Endothelial cell (in vitro differentiated cells): Measurements from ENCODE around the gene ZNF350. TPM values are rescaled to one million over a fixed set of nuclear protein-coding genes. Genes with fewer than 3 reads are reported as not detected.

Experiments used
- DNase-seq: peaks from one replicate; pipeline ENCODE4 v3.0.0; 2021; ENCODE audit warnings: low spot score
- H3K27ac Mint-ChIP-seq: one replicate; pipeline ENCODE4 v1.8.0; 2021; ENCODE audit warnings: mixed read lengths, inconsistent platforms; ENCODE audit not compliant: unreplicated experiment
- H3K27me3 Mint-ChIP-seq: one replicate; pipeline ENCODE4 v1.8.0; 2021; ENCODE audit warnings: mild to moderate bottlenecking, moderate library complexity, mixed read lengths, inconsistent platforms; ENCODE audit not compliant: unreplicated experiment
- H3K36me3 Mint-ChIP-seq: one replicate; pipeline ENCODE4 v1.8.0; 2021; ENCODE audit warnings: mild to moderate bottlenecking, low read depth, mixed read lengths, inconsistent platforms; ENCODE audit not compliant: unreplicated experiment
- H3K4me1 Mint-ChIP-seq: one replicate; pipeline ENCODE4 v1.8.0; 2021; ENCODE audit warnings: mild to moderate bottlenecking, mixed read lengths, inconsistent platforms; ENCODE audit not compliant: unreplicated experiment
- H3K4me3 Mint-ChIP-seq: one replicate; pipeline ENCODE4 v1.8.0; 2021; ENCODE audit warnings: mild to moderate bottlenecking, mixed read lengths, inconsistent platforms; ENCODE audit not compliant: unreplicated experiment
- H3K9me3 Mint-ChIP-seq: one replicate; pipeline ENCODE4 v1.8.0; 2021; ENCODE audit warnings: mixed read lengths, inconsistent platforms; ENCODE audit not compliant: unreplicated experiment
- CTCF ChIP-seq: fragments of 200-600 bp; sonication (generic); IDR thresholded peaks from one replicate; pipeline ENCODE4 v1.5.0; 2021; ENCODE audit warnings: antibody characterized with exemption; ENCODE audit not compliant: unreplicated experiment
- total RNA-seq: library from RNA; stranded (reverse); fragmentation: NEBNext Ultra II Directional; extraction: Animal tissue kit (Norgen Biotek cat#: 25700); gene quantifications from one replicate; pipeline ENCODE4 v1.2.1, GENCODE V29; 2021; ENCODE audit not compliant: unreplicated experiment

Gene ZNF350
- total RNA-seq, 1 donor from 2014 or later: 8.9 TPM

GRCh38 chr19:51944798-51945552 lies 41.7 kb downstream of the ZNF350 start:
- H3K4me1 Mint-ChIP-seq: no peaks in the 10 kb centered on the region
- peaks cover 62% of the 10 kb centered on the region for H3K9me3 Mint-ChIP-seq
- H3K27ac Mint-ChIP-seq: no peak overlapping the region
- H3K27me3 Mint-ChIP-seq: peaks cover 4% of the 10 kb centered on the region
- H3K4me3 Mint-ChIP-seq: peak overlapping the region; percentile 86
- DNase-seq: no peak
- no peak for TF ChIP-seq CTCF
- peaks cover 85% of the 10 kb centered on the region for H3K36me3 Mint-ChIP-seq

- peaks cover 4% of the 10 kb centered on the region for H3K27me3 Mint-ChIP-seq
- no peak for DNase-seq
- peaks cover 41% of the 10 kb centered on the region for H3K9me3 Mint-ChIP-seq
- H3K4me1 Mint-ChIP-seq: no peaks in the 10 kb centered on the region
- H3K4me3 Mint-ChIP-seq: peak overlapping the region; percentile 26
- H3K36me3 Mint-ChIP-seq: peaks cover 95% of the 10 kb centered on the region
- H3K27ac Mint-ChIP-seq: no peak overlapping the region
- no peak for TF ChIP-seq CTCF
Observed at GRCh38 chr19:51938936-51939335, 47.7 kb downstream of the ZNF350 start.

- no peak for TF ChIP-seq CTCF
- H3K27ac Mint-ChIP-seq: no peak overlapping the region
- peaks cover 12% of the 10 kb centered on the region for H3K9me3 Mint-ChIP-seq
- no peak for DNase-seq
- peaks cover 9% of the 10 kb centered on the region for H3K27me3 Mint-ChIP-seq
- peaks cover 60% of the 10 kb centered on the region for H3K36me3 Mint-ChIP-seq
- H3K4me3 Mint-ChIP-seq: peak overlapping the region; percentile 63
- peaks cover 15% of the 10 kb centered on the region for H3K4me1 Mint-ChIP-seq
Observed at GRCh38 chr19:51931921-51932320, 54.7 kb downstream of the ZNF350 start.

GRCh38 chr19:51927859-51928258 lies 58.8 kb downstream of the ZNF350 start:
- TF ChIP-seq CTCF: no peak
- DNase-seq: no peak
- Mint-ChIP-seq H3K27me3 (peaks cover 18% of the 10 kb centered on the region), H3K36me3 (peaks cover 39% of the 10 kb centered on the region), H3K27ac (peak overlapping the region; percentile 97), H3K4me1 (peaks cover 20% of the 10 kb centered on the region), H3K4me3 (peak overlapping the region; percentile 99), H3K9me3 (peaks cover 35% of the 10 kb centered on the region)
